B cell (primary cell): Measurements from ENCODE around the gene BCO2.

Experiments
- CTCF ChIP-seq: fragments of 200-600 bp; IDR thresholded peaks from one replicate; pipeline ENCODE4 v1.8.0; 2022; ENCODE audit warnings: antibody characterized with exemption, mild to moderate bottlenecking
- EZH2 ChIP-seq: IDR thresholded peaks from 2 replicates; pipeline ENCODE4 v1.6.1; 2012; ENCODE audit warnings: borderline replicate concordance, low read depth, mild to moderate bottlenecking, moderate library complexity, low read length; ENCODE audit not compliant: insufficient read depth, poor library complexity, severe bottlenecking

DNA sequence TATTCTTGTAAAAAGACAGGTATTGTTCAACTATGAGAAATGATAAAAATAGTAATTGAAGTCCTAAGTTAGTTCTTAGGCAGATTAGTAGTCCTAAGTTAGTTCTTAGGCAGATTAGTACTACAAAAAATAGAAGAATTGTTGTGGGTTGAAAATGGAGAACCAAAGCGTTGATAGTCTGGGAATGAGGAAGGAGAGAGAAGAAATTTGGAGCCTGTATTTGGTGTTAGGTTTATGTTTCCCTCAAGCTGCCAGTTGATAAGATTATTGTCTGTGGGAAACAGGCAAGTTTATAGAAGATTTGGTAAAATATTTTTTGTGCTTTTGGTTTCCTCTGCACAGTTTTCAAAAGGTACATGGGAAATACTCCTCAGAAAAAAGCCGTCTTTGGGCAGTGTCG, 3.6 kb downstream of the BCO2 start:
- TF ChIP-seq CTCF: no peak
- TF ChIP-seq EZH2: no peak
